Esophagus muscularis mucosa (tissue), 4 donors: ENCODE results near the gene UBE2D1.
A peak's percentile ranks its signal among the peaks of the same experiment; 100 is the strongest.

Experiments used
- CTCF ChIP-seq, 3 experiments: fragments of 200-600 bp in 2 of 3; fragments of 450-650 bp in 1 of 3; sonication (generic) in 2 of 3; IDR thresholded peaks; one replicate each; pipeline ENCODE4 v1.5.1; 2017 to 2019; ENCODE audit warnings: antibody characterized with exemption in 3 of 3, mild to moderate bottlenecking in 2 of 3, moderate library complexity in 1 of 3
- EP300 ChIP-seq: sonication (generic); formaldehyde crosslinking; IDR thresholded peaks from one replicate; pipeline ENCODE4 v1.6.1; 2017; ENCODE audit warnings: antibody characterized with exemption
- POLR2A ChIP-seq: fragments of 450-650 bp; IDR thresholded peaks from one replicate; pipeline ENCODE4 v1.6.1; 2017; ENCODE audit warnings: antibody characterized with exemption, moderate library complexity, mild to moderate bottlenecking, low read depth
- POLR2AphosphoS5 ChIP-seq, 2 donors: sonication (generic); formaldehyde crosslinking; IDR thresholded peaks; one replicate each; pipeline ENCODE4 v1.6.1; 2017; ENCODE audit warnings: antibody characterized with exemption in 2 of 2

DNA sequence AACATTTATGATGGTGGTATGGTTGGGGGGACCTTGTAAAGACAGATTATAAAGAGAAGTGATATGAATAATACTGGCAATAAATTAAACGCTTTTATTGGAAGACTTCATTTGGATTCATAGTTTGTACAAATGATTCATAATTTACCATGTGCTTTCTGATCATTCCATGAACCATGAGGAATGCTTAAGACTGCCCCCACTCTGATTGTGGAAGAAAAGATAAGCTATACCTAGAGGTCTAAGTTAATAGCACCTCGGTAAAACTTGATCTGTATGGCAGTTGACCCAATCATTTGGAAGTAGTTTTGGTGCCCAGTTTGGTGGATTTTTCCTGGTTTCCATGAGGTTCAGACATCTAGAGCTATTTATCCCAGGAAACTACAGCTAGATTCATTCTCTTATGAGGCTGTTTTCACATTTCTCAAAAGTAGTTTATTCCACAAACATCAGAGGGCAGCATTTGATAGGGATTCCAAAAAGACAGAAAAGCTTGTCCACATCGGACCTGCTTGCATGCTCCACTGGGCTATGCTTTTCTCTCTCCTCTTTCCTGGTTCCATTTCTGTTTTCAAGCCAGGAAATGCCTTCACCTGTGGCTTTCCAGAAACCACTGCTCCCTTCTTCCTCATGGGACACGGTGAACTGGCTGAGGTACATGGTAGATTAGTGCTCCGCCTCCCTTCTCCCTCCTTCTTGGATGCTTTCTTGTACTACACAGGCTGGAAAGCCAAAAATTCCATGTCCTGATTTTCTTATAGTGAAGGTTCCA lies 79.7 kb downstream of the UBE2D1 start:
- peak; percentile 26 to 44 (median 43) for TF ChIP-seq CTCF (IDR thresholded peaks at IDR 0.05)
- no peak for TF ChIP-seq POLR2A
- no peak for TF ChIP-seq EP300
- no peak for TF ChIP-seq POLR2AphosphoS5 (IDR thresholded peaks at IDR 0.05)
